Hepatocyte (in vitro differentiated cells): ENCODE results near the gene SLC26A3.

Experiments used
- CTCF ChIP-seq: fragments of 200-600 bp; sonication (generic); IDR thresholded peaks from 2 replicates; pipeline ENCODE4 v1.5.1; 2016; ENCODE audit warnings: antibody characterized with exemption, mild to moderate bottlenecking; ENCODE audit not compliant: poor library complexity
- EZH2 ChIP-seq: fragments of 200-600 bp; sonication (generic); IDR thresholded peaks from 2 replicates; pipeline ENCODE4 v1.6.1; 2016; ENCODE audit warnings: antibody characterized with exemption, mild to moderate bottlenecking, borderline replicate concordance

- TF ChIP-seq EZH2 (no peak), CTCF (no peak)
Measured at GRCh38 chr7:107833684-107834106, 30.7 kb upstream of the SLC26A3 start.
